ENCODE measurements around the gene FRMD4A. TPM values are rescaled to one million over a fixed set of nuclear protein-coding genes. Genes with fewer than 3 reads are reported as not detected.

The FRMD4A gene
- total and polyA plus RNA-seq, 2 of the 4 experiments (the other 2 are of a cell fraction), result 30.3 to 68.8 TPM

GRCh38 chr10:13801907-13802288 is 528.8 kb downstream of the FRMD4A start:
- H3K14ac ChIP-seq (replicated peaks; ENCODE audit: low read depth, low read length), result no peak overlapping the region
- H3K4me3 ChIP-seq (ENCODE audit: insufficient read depth, low read depth, low read length), result no peak overlapping the region
- H4K8ac ChIP-seq (ENCODE audit: low read depth in 2 of 2, low read length in 2 of 2), result no peak overlapping the region; a peak in 1 of 4 replicates
- intact Hi-C loops (cut with micrococcal nuclease) (loop anchor here (5.0 kb wide), 1 partner anchor 285 kb away; no protein-coding TSS in a partner anchor), in situ Hi-C loops (cut with MboI; ENCODE audit: low sequenced_read_pairs) (no loop called here), dilution Hi-C loops (cut with HindIII; ENCODE audit: low sequenced_read_pairs, unreplicated experiment) (no loop called here)
- ATAC-seq (ENCODE audit: low read depth), result no peak
- H3K4me2 ChIP-seq (ENCODE audit: low read depth, low read length), result no peak overlapping the region
- H4K20me1 ChIP-seq (ENCODE audit: insufficient read depth, low read length), result peaks cover 4% of the 10 kb centered on the region; the same call in 1 of the 2 replicates
- H3K23ac ChIP-seq (ENCODE audit: low read depth, low read length), result no peak overlapping the region
- H2BK5ac ChIP-seq (ENCODE audit: low read depth, low read length, poor library complexity, severe bottlenecking), result no peak overlapping the region
- H3K79me1 ChIP-seq (ENCODE audit: low read depth in 1 of 2, low read length in 2 of 2), result peaks cover 16 to 47% of the 10 kb centered on the region in 2 experiments
- no peaks in the 10 kb centered on the region for H3K27me3 ChIP-seq (ENCODE audit: control insufficient read depth, insufficient read depth, low read length)
- H2AK5ac ChIP-seq (ENCODE audit: low read depth, low read length), result no peak overlapping the region
- no peak overlapping the region for H4K5ac ChIP-seq (ENCODE audit: low read depth, low read length)
- H3K4me1 ChIP-seq (ENCODE audit: control insufficient read depth, insufficient read depth, low read length), result peaks cover 8% of the 10 kb centered on the region
- no peak overlapping the region for H3K9ac ChIP-seq (ENCODE audit: low read depth, low read length)
- H3K36me3 ChIP-seq (ENCODE audit: control insufficient read depth, insufficient read depth, low read length), result peaks cover 2% of the 10 kb centered on the region
- H2AK9ac ChIP-seq (replicated peaks; ENCODE audit: low read depth, low read length, poor library complexity), result no peak overlapping the region
- H3K18ac ChIP-seq (ENCODE audit: low read depth, low read length), result no peak overlapping the region
- H2AFZ ChIP-seq (replicated peaks; ENCODE audit: low read length, poor library complexity), result no peak overlapping the region
- WGBS, 2 experiments (ENCODE audit: extremely low coverage in 2 of 2, insufficient read length in 1 of 2), result no CpG with 5 or more reads among the region's 2 CpGs
- no peak overlapping the region for H3K27ac ChIP-seq (ENCODE audit: insufficient read depth, low read length)
- no peaks in the 10 kb centered on the region for H3K9me3 ChIP-seq (ENCODE audit: control insufficient read depth, insufficient read depth, low read length)
- DNase-seq, result no peak
- H4K91ac ChIP-seq (ENCODE audit: insufficient read depth, low read depth, low read length), result no peak overlapping the region
- no peak overlapping the region for H3K4ac ChIP-seq (ENCODE audit: low read depth, low read length)
- CTCF ChIA-PET, result no interaction called here
- no TSS peak for BruUV-seq (replicated peaks)
- no peak overlapping the region for H2BK120ac ChIP-seq (ENCODE audit: low read depth, low read length)
- POLR2A ChIA-PET (ENCODE audit: unreplicated experiment), result no interaction called here
- peaks cover 13% of the 10 kb centered on the region; the same call in 1 of the 2 replicates for H3K9me1 ChIP-seq (ENCODE audit: insufficient read depth, low read length)
- no peak overlapping the region for H2BK15ac ChIP-seq (ENCODE audit: low read depth, low read length)
- TF ChIP-seq POLR2A (IDR thresholded peaks at IDR 0.05; ENCODE audit: low read depth, low read length) (no peak), RAD21 (IDR thresholded peaks at IDR 0.05; ENCODE audit: low read length) (no peak), CTCF (conservative IDR thresholded peaks at IDR 0.05; ENCODE audit: low read depth, low read length) (no peak), RCOR1 (IDR thresholded peaks at IDR 0.05; ENCODE audit: insufficient replicate concordance, low read length) (no peak), NFE2L2 (IDR thresholded peaks at IDR 0.05; ENCODE audit: low read depth, low read length) (no peak), RFX5 (IDR thresholded peaks at IDR 0.05; ENCODE audit: low read depth, low read length) (no peak), BHLHE40 (IDR thresholded peaks at IDR 0.05; ENCODE audit: low read depth, low read length) (no peak), FOS (IDR thresholded peaks at IDR 0.05; ENCODE audit: low read depth, low read length) (no peak), CHD1 (IDR thresholded peaks at IDR 0.05; ENCODE audit: low read depth, low read length) (no peak), SMC3 (IDR thresholded peaks at IDR 0.05; ENCODE audit: low read depth, low read length) (no peak), CEBPB (IDR thresholded peaks at IDR 0.05; ENCODE audit: low read depth, low read length) (no peak), USF2 (IDR thresholded peaks at IDR 0.05; ENCODE audit: low read depth, low read length) (no peak), ELK1 (IDR thresholded peaks at IDR 0.05; ENCODE audit: borderline replicate concordance, low read depth, low read length) (no peak), MXI1 (IDR thresholded peaks at IDR 0.05; ENCODE audit: borderline replicate concordance, low read depth, low read length) (no peak)
- no peak overlapping the region for H3K56ac ChIP-seq (ENCODE audit: extremely low read depth, insufficient read depth, low read length)
- H2BK20ac ChIP-seq (ENCODE audit: low read depth, low read length), result no peak overlapping the region

Data from IMR-90 (cell line).